ENCODE measurements around the gene ITIH3. TPM values are rescaled to one million over a fixed set of nuclear protein-coding genes. Genes with fewer than 3 reads are reported as not detected.

Gene ITIH3
- total and polyA plus RNA-seq, 2 of the 8 experiments (the other 6 are each of a cell fraction or from before 2014, with no cell fraction given) = not detected

DNA sequence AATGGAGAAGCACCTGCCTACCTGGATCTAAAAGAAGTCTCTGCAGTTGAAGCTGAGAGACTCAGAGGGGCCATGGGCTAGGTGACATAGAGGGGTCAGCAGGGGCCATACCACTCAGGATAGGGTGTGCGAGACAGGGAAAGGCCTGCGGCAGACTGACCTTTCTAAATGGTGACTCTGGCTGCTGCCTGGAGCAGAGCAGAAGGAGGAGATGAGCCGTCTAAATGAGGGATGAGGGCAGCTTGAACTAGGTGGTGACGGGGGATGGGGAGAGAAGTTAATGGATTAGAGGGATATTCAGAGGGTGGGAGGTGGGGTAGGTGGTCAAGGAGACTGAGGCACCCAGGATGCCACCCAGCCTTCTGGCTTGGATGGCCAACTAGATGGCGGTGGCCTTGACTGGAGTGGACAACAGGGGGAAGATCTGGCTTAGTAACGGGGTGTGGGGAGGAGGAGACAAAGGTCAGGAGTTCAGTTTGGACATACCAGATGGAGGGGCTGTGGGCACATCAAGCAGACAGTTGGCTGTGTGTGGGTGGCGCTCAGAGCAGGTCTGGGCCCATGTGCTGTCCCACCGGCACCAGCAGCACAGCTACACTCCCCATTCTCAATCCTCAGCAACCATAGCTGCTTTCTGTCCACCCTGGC is 20.4 kb upstream of the ITIH3 start (continued):
- TF ChIP-seq CBX5 (IDR thresholded peaks at IDR 0.05; ENCODE audit: low read depth, low read length) (no peak), TCF12 (IDR thresholded peaks at IDR 0.05; ENCODE audit: low read depth, low read length) (no peak), KDM4A (IDR thresholded peaks at IDR 0.05; ENCODE audit: low read depth, low read length, severe bottlenecking) (no peak), BCL11A (IDR thresholded peaks at IDR 0.05; ENCODE audit: low read depth in 2 of 2, low read length in 2 of 2) (no peak)
